Right lobe of liver (tissue), 4 donors: ENCODE data around the gene TEK.

ENCODE experiments used
- CTCF ChIP-seq, 4 donors: fragments of 200-600 bp in 3 of 4; fragments of 450-650 bp in 1 of 4; IDR thresholded peaks; one replicate each; pipeline versions ENCODE4 v1.5.1 to v1.8.0; 2016 to 2022; ENCODE audit warnings: antibody characterized with exemption in 4 of 4, mild to moderate bottlenecking in 2 of 4
- POLR2A ChIP-seq: fragments of 450-650 bp; IDR thresholded peaks from one replicate; pipeline ENCODE4 v1.6.1; 2017; ENCODE audit warnings: antibody characterized with exemption, mild to moderate bottlenecking
- donor health status: DM: no; HTN: no; CAD: no.
- donor health status: DM: no; HTN: no; CAD: no.
- donor health status: DM: no; HTN: yes; CAD: no.

- TF ChIP-seq CTCF (IDR thresholded peaks at IDR 0.05) (no peak), POLR2A (no peak)
These were observed 51.6 kb downstream of the TEK start for GRCh38 chr9:27160636-27161035.
